HUES48 (cell line): Measurements from ENCODE around the gene IL20RA.
A peak's percentile ranks its signal among the peaks of the same experiment; 100 is the strongest.

ENCODE experiments used
- H3K27ac ChIP-seq: one replicate; pipeline ENCODE4 v1.7.0; 2013; ENCODE audit warnings: low read depth, low read length, inconsistent platforms
- H3K27me3 ChIP-seq: 2 replicates; pipeline ENCODE4 v1.6.1; 2013; ENCODE audit warnings: mild to moderate bottlenecking, low read length; ENCODE audit not compliant: control insufficient read depth, insufficient read depth
- H3K36me3 ChIP-seq: 2 replicates; pipeline ENCODE4 v1.6.1; 2013; ENCODE audit warnings: low read length; ENCODE audit not compliant: control insufficient read depth, insufficient read depth
- H3K4me1 ChIP-seq: 2 replicates; pipeline ENCODE4 v1.6.1; 2013; ENCODE audit warnings: mild to moderate bottlenecking, low read length; ENCODE audit not compliant: control insufficient read depth, insufficient read depth
- H3K4me3 ChIP-seq: 2 replicates; pipeline ENCODE4 v1.5.1; 2013; ENCODE audit warnings: mild to moderate bottlenecking, low read depth, low read length
- H3K9ac ChIP-seq: 2 replicates; pipeline ENCODE4 v1.6.1; 2013; ENCODE audit warnings: mild to moderate bottlenecking, low read depth, low read length, moderate library complexity
- H3K9me3 ChIP-seq: 2 replicates; pipeline ENCODE4 v1.6.1; 2013; ENCODE audit warnings: low read length; ENCODE audit not compliant: control insufficient read depth, insufficient read depth

The IL20RA gene

DNA sequence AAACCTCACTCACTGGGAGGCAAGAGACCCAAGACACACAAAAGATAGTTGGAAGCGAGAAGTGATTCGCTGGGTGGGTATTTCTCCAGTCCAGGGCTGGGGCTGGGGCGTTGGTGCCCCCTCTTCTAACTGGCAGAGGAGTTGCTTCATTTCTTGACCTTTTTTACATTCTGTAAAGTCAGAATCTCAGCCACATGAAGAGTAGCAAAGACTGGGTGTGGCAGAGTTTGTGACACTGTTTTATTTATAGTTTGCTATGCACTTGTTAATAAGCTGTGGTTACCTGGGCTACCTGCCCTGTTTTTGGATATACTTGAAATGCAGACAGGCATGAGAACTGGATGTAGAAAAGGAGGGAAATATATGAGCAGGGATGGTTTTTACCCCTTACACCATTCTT is 42.3 kb downstream of the IL20RA start:
- Histone ChIP-seq H3K36me3 (no peaks in the 10 kb centered on the region), H3K9ac (no peak overlapping the region), H3K4me1 (peaks cover 23% of the 10 kb centered on the region), H3K27ac (peak overlapping the region; percentile 87), H3K27me3 (no peaks in the 10 kb centered on the region), H3K4me3 (no peak overlapping the region), H3K9me3 (no peaks in the 10 kb centered on the region)

DNA sequence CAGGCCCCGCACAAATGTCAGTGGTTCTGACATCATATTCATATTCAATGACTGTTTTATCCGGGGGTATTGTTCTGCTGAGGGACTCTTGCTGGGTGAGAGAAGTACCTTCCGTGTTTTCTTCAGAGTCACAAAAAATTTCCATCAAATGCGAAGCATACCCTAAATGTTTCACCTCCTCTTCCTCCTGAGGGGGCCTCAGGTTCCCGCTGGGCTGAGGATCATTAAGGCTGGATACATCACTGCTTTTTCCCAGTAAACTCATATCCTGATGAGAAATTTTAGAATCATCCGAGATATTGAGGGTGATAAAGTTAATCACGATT is 42.8 kb downstream of the IL20RA start:
- Histone ChIP-seq H3K4me1 (peaks cover 23% of the 10 kb centered on the region), H3K27ac (peak overlapping the region; percentile 87), H3K27me3 (no peaks in the 10 kb centered on the region), H3K9ac (no peak overlapping the region), H3K9me3 (no peaks in the 10 kb centered on the region), H3K36me3 (no peaks in the 10 kb centered on the region), H3K4me3 (peak overlapping the region; percentile 39)

DNA sequence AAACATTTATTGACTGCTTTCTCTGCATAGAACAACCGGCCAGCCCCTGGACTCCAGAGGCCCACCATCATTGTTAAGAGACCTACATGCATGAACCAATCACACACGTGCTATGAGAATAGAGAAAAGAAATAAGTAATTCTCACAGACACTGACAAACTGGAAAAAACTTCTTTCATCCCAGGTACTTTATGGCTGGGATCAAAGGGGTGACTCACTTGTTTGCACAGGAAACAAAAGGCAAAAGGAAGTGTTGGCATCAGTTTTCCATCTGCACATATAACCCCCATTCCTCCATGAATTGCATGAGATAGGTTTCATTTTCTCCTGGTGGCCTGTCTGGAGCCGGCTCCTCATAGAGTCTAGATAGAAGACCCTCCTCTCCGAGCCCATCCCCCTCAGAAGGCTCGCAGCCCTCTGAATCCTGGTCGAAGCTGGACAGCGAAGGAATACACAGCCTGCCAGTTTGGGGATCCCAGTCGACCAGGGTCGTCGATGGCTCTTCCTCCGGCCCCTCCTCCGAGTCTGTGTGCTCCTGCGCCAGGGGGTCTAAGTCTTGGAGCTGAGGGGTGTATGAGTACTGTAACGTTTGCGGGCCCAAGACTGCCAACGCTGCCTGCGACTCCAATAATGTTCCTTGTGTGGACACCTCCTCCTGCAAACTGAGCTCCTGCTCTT is 43.3 kb downstream of the IL20RA start:
- Histone ChIP-seq H3K4me1 (peaks cover 23% of the 10 kb centered on the region), H3K9ac (no peak overlapping the region), H3K4me3 (peak overlapping the region; percentile 39)

DNA sequence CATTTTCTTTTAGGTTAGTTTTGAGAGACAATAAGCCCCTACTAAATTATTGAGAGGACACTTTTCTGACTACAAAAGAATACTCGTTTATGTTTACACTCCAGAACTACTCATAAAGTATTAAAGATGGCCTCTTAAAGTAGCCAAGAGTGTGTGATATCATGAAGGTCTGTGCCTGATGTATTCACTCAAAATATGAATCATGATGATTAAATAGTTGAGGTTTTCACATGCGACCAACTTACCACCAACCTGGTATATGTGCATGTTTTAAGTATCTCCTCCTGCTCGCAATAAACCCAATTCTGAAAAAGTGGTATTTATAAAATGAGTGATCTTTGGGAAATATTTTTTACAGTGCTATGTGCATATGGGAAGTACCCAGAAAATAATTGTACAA is 43.9 kb downstream of the IL20RA start:
- no peaks in the 10 kb centered on the region for H3K9me3 ChIP-seq
- H3K27ac ChIP-seq = peak overlapping the region; percentile 87
- no peaks in the 10 kb centered on the region for H3K27me3 ChIP-seq
- H3K9ac ChIP-seq = no peak overlapping the region
- H3K4me1 ChIP-seq = peaks cover 23% of the 10 kb centered on the region
- no peak overlapping the region for H3K4me3 ChIP-seq
- no peaks in the 10 kb centered on the region for H3K36me3 ChIP-seq

More for the DNA sequence above, 43.3 kb downstream of the IL20RA start:
- H3K36me3 ChIP-seq = no peaks in the 10 kb centered on the region
- no peaks in the 10 kb centered on the region for H3K27me3 ChIP-seq
- H3K9me3 ChIP-seq = no peaks in the 10 kb centered on the region
- peak overlapping the region; percentile 87 for H3K27ac ChIP-seq

DNA sequence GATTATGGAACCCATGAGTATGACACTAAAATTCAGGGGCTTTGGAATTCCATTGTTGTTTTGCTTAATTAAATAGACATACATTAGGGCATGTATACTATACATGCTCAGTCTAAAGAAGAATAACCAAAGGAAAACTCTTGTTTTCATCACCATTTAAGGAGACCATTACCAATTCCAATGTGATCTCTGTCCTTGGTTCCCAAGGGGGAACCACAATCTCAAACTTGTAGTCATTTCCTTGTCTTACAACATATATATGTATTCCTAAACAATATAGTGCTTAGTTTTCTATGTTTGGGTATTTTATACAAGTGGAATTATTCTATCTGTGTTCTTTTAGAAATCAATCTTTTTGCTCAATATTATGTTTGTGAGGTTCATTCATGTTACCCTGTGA is 49.2 kb downstream of the IL20RA start:
- Histone ChIP-seq H3K9ac (no peak overlapping the region), H3K27me3 (no peaks in the 10 kb centered on the region), H3K9me3 (no peaks in the 10 kb centered on the region), H3K4me3 (no peak overlapping the region), H3K36me3 (no peaks in the 10 kb centered on the region), H3K4me1 (peaks cover 20% of the 10 kb centered on the region), H3K27ac (no peak overlapping the region)

DNA sequence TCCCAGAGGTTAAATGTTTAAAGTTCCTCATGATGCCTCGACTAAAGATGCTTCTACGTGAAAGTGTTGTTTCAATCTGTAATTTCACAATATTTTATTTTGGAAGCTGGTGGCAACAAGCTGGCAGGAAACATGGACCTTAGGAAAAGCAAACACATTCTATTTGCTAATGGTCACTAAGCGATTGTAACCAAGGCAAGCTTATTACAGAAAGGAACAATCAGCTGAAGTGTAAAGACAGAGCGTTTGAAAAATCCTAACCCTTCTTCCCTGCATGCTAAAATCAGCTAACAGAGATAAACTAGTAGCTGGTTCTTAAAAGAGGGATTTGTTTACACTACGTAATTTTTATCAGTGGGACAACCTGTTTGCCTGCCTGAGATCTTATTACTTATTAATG is 50.0 kb downstream of the IL20RA start:
- H3K4me1 ChIP-seq = peaks cover 26% of the 10 kb centered on the region
- no peaks in the 10 kb centered on the region for H3K27me3 ChIP-seq
- no peaks in the 10 kb centered on the region for H3K36me3 ChIP-seq
- no peak overlapping the region for H3K27ac ChIP-seq
- H3K9me3 ChIP-seq = no peaks in the 10 kb centered on the region
- no peak overlapping the region for H3K4me3 ChIP-seq
- no peak overlapping the region for H3K9ac ChIP-seq

DNA sequence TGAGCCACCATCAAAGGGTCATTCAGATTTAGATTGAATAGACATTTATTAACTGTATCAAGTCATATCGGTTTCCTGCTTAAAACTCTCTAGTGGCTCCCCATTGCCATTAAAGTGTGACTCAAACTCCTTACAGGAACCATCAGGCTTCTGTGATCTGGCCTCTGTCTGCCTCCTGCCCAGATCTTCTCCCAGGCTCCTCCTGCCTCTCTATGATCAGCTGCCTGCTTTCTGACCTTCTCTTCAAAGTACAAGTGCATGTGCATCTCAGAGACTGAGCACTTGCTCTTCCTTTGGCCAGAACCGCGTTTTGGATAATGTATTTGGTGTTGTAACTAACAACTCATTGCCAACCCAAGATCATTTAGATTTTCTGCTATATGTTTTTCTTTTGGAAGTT is 52.7 kb downstream of the IL20RA start:
- H3K27ac ChIP-seq = no peak overlapping the region
- H3K4me1 ChIP-seq = peaks cover 31% of the 10 kb centered on the region
- no peaks in the 10 kb centered on the region for H3K36me3 ChIP-seq
- no peaks in the 10 kb centered on the region; the same call in 1 of the 2 replicates for H3K27me3 ChIP-seq
- no peaks in the 10 kb centered on the region for H3K9me3 ChIP-seq
- no peak overlapping the region for H3K9ac ChIP-seq
- no peak overlapping the region for H3K4me3 ChIP-seq

DNA sequence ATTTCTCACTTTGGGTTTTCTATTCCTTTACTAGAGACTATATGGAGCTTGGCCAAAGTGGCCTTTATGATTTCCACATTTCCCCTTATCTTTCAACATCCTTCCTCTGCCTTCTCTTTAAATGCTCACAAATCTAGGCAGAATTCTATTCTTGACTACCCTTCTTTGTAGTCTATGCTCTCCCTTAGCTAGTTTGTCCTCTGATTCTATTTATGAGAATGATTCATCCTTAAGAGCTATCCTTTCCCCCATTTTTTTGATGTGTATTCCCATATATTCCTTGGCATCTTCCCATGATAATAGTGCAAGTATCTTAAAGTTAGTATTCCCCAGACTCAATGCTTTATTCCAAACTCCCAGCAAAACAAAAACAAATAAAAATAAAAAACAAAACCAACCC is 53.1 kb downstream of the IL20RA start:
- H3K27me3 ChIP-seq = no peaks in the 10 kb centered on the region; the same call in 1 of the 2 replicates
- no peak overlapping the region for H3K27ac ChIP-seq
- H3K36me3 ChIP-seq = no peaks in the 10 kb centered on the region
- no peaks in the 10 kb centered on the region for H3K9me3 ChIP-seq
- H3K9ac ChIP-seq = no peak overlapping the region
- no peak overlapping the region for H3K4me3 ChIP-seq
- peaks cover 31% of the 10 kb centered on the region for H3K4me1 ChIP-seq

DNA sequence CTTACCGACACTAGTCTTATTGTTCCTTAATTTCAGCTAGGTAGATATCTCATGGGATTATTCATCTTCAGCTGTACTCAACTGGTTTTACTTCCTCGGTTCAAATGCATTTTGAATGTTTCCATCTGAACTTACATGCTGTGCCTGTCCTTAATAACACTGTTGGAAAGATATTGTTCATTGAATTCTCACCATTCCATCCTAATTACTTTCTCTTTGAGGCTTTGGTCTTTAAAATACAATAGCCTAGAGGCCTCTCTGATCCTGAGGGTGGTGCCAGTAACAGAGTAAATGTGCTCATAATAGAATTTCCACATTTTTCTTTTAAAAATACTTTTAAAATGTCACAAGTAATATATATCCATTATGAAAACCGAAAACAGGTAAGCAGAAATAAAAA is 54.0 kb downstream of the IL20RA start:
- Histone ChIP-seq H3K4me3 (peak overlapping the region; percentile 61), H3K27ac (peak overlapping the region; percentile 75), H3K9ac (no peak overlapping the region), H3K36me3 (no peaks in the 10 kb centered on the region), H3K4me1 (peaks cover 31% of the 10 kb centered on the region), H3K9me3 (no peaks in the 10 kb centered on the region), H3K27me3 (no peaks in the 10 kb centered on the region; the same call in 1 of the 2 replicates)

DNA sequence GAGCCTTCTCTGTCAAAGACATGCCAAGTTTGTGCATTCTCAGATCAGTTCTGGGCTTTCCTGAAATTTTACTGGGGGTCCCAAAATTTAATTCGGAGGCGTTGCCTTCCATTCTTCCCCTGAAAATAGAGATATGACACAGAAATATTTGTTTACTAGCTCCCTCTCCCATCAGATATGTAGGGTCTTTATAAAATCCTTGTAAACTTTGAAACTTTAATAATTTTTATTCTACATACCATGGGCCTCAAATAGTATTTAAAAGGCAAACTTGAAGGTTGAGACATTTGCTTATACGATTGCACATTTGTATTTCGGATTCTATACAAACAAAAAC is 54.6 kb downstream of the IL20RA start:
- H3K27me3 ChIP-seq = no peaks in the 10 kb centered on the region; the same call in 1 of the 2 replicates
- 0 out of 2 replicates have a peak overlapping the region, but pooled peaks have one; percentile 28 for H3K9ac ChIP-seq
- no peaks in the 10 kb centered on the region for H3K9me3 ChIP-seq
- H3K4me1 ChIP-seq = peaks cover 31% of the 10 kb centered on the region
- H3K4me3 ChIP-seq = peak overlapping the region; percentile 61
- peak overlapping the region; percentile 75 for H3K27ac ChIP-seq
- no peaks in the 10 kb centered on the region for H3K36me3 ChIP-seq

DNA sequence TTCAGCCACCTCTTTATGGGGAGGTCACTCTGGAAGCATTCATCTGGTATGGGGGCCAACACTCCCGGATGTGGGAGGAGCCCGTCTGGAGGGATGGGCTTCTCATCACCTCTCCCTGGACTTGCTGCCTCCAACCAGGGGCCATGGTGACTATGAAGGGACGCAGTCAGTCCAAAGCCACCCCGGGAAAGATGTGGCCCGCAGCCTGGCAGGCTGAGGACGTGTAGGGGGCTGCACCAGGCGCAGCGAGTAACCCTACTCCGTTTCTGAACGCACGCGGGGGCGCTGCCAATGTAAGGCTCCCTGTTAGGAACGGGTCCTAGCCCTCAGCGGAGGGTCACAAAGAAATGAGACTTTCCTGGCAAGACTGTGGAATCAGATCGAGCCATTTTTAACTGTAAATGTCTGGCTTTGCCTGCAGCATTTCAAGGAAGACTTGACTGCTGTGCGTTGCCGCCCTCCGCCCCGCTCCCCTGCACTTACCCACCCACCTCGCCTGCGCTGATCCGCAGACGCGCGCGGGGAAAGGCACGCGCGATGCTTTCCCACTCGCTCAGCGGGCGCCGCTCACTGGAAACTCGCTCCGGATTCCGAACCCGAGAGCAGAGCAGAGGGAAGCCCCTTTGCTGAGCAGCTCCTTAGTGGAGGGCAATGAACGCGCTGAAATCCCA is 55.1 kb downstream of the IL20RA start:
- Histone ChIP-seq H3K4me3 (peak overlapping the region; percentile 61), H3K4me1 (peaks cover 26% of the 10 kb centered on the region), H3K36me3 (no peaks in the 10 kb centered on the region), H3K9me3 (no peaks in the 10 kb centered on the region), H3K27ac (peak overlapping the region; percentile 75), H3K9ac (0 out of 2 replicates have a peak overlapping the region, but pooled peaks have one; percentile 28), H3K27me3 (no peaks in the 10 kb centered on the region; the same call in 1 of the 2 replicates)
